GM23338 (cell line): ENCODE results near the gene SLIT1. TPM values are rescaled to one million over a fixed set of nuclear protein-coding genes. Genes with fewer than 3 reads are reported as not detected.

Experiments used
- ATAC-seq: fragments of 200-7000 bp; cut with Tn5 transposase; 3 replicates; pipeline ENCODE4 v1.9.1; 2020
- DNase-seq: peaks from one replicate; pipeline ENCODE4 v3.0.0-alpha.2; 2015; ENCODE audit warnings: low spot score
- H2AFZ ChIP-seq: fragments of 200-600 bp; sonication (generic); 2 replicates; pipeline ENCODE4 v1.8.0; 2016; ENCODE audit warnings: antibody characterized with exemption, mild to moderate bottlenecking, moderate library complexity
- H3F3A ChIP-seq: fragments of 200-600 bp; sonication (generic); replicated peaks from 2 replicates; pipeline ENCODE4 v1.8.0; 2017; ENCODE audit warnings: antibody characterized with exemption, mixed run types, low read depth
- H3K27ac ChIP-seq: fragments of 200-600 bp; sonication (generic); 2 replicates; pipeline ENCODE4 v1.6.1; 2016; ENCODE audit warnings: low read depth
- H3K27me3 ChIP-seq: fragments of 200-600 bp; sonication (generic); 2 replicates; pipeline ENCODE4 v1.8.0; 2016; ENCODE audit warnings: mild to moderate bottlenecking, mixed run types, moderate library complexity; ENCODE audit not compliant: insufficient read depth
- H3K36me3 ChIP-seq: fragments of 200-600 bp; sonication (generic); 2 replicates; pipeline ENCODE4 v1.8.0; 2016; ENCODE audit warnings: mild to moderate bottlenecking; ENCODE audit not compliant: insufficient read depth
- H3K4me1 ChIP-seq: fragments of 200-600 bp; sonication (generic); 2 replicates; pipeline ENCODE4 v1.8.0; 2016; ENCODE audit warnings: mild to moderate bottlenecking, moderate library complexity; ENCODE audit not compliant: insufficient read depth
- H3K4me2 ChIP-seq: fragments of 200-600 bp; sonication (generic); 2 replicates; pipeline ENCODE4 v1.7.1; 2017; ENCODE audit warnings: mixed run types
- H3K4me3 ChIP-seq: fragments of 200-600 bp; sonication (generic); 2 replicates; pipeline ENCODE4 v1.6.1; 2016; ENCODE audit warnings: mixed run types
- H3K79me2 ChIP-seq: fragments of 200-600 bp; sonication (generic); replicated peaks from 2 replicates; pipeline ENCODE4 v1.8.0; 2017; ENCODE audit warnings: mild to moderate bottlenecking; ENCODE audit not compliant: insufficient read depth
- H3K9me2 ChIP-seq: fragments of 200-600 bp; sonication (generic); 2 replicates; pipeline ENCODE4 v1.8.0; 2017; ENCODE audit not compliant: insufficient read depth
- H4K20me1 ChIP-seq: fragments of 200-600 bp; sonication (generic); replicated peaks from 2 replicates; pipeline ENCODE4 v1.8.0; 2017; ENCODE audit warnings: mild to moderate bottlenecking; ENCODE audit not compliant: insufficient read depth
- H3K27ac Mint-ChIP-seq: 2 replicates; pipeline ENCODE4 v1.8.0; 2020; ENCODE audit warnings: inconsistent platforms, mild to moderate bottlenecking, moderate library complexity, mixed read lengths
- H3K27me3 Mint-ChIP-seq: 3 replicates; pipeline ENCODE4 v1.8.0; 2022; ENCODE audit warnings: low read depth, mild to moderate bottlenecking, moderate library complexity, mixed read lengths, inconsistent platforms; ENCODE audit not compliant: insufficient read depth, poor library complexity
- H3K36me3 Mint-ChIP-seq: 3 replicates; pipeline ENCODE4 v1.8.0; 2021; ENCODE audit warnings: low read depth, mild to moderate bottlenecking, inconsistent platforms, moderate library complexity, mixed read lengths
- H3K4me1 Mint-ChIP-seq: 3 replicates; pipeline ENCODE4 v1.8.0; 2020; ENCODE audit warnings: mild to moderate bottlenecking, inconsistent platforms, mixed read lengths
- H3K4me3 Mint-ChIP-seq: 3 replicates; pipeline ENCODE4 v1.8.0; 2021; ENCODE audit warnings: moderate library complexity, mild to moderate bottlenecking, inconsistent platforms, mixed read lengths
- H3K9me3 Mint-ChIP-seq: 3 replicates; pipeline ENCODE4 v1.8.0; 2020; ENCODE audit warnings: moderate library complexity, mild to moderate bottlenecking, inconsistent platforms, mixed read lengths
- CREB1 ChIP-seq: fragments of 250-450 bp; sonication (Bioruptor Pico); IDR thresholded peaks from 2 replicates; pipeline ENCODE4 v1.5.0; 2020; ENCODE audit warnings: low read depth, mild to moderate bottlenecking, moderate library complexity
- JUNB ChIP-seq: IDR thresholded peaks from one replicate; pipeline ENCODE4 v1.6.1; 2016; ENCODE audit warnings: antibody characterized with exemption; ENCODE audit not compliant: unreplicated experiment
- NANOG ChIP-seq: IDR thresholded peaks from 2 replicates; pipeline ENCODE4 v1.6.1; 2016; ENCODE audit warnings: antibody characterized with exemption, borderline replicate concordance
- ZNF114 ChIP-seq: fragments of 250-450 bp; sonication (Bioruptor Pico); IDR thresholded peaks from 2 replicates; pipeline ENCODE4 v1.5.0; 2020; ENCODE audit warnings: mild to moderate bottlenecking, moderate library complexity
- polyA plus RNA-seq: library from polyadenylated mRNA; unstranded; fragments of >200 nt; fragmentation: Nextera tagmentation; extraction: Ambion mirVana; gene quantifications from 2 replicates; pipeline ENCODE4 v1.2.1, GENCODE V29; 2016
- total RNA-seq: library from RNA; depleted of rRNA; stranded (reverse); fragments of >200 nt; shearing (Covaris generic); gene quantifications from 2 replicates; pipeline ENCODE4 v1.2.3, GENCODE V29; 2014
- TF ChIP-seq, protein P1 (sequence below): fragments of 250-450 bp; sonication (Bioruptor Pico); IDR thresholded peaks from 2 replicates; pipeline ENCODE4 v1.5.0; 2020; ENCODE audit warnings: mild to moderate bottlenecking, moderate library complexity
- TF ChIP-seq, protein P2 (sequence below): IDR thresholded peaks from 2 replicates; pipeline ENCODE4 v1.6.1; 2016; ENCODE audit warnings: antibody characterized with exemption

SLIT1 gene
- total and polyA plus RNA-seq, 2 experiments from 2014 or later, result 0.76 to 1.7 TPM

- Histone ChIP-seq H3F3A (no peaks in the 10 kb centered on the region), H3K4me3 (no peak overlapping the region), H3K9me2 (no peaks in the 10 kb centered on the region), H4K20me1 (no peaks in the 10 kb centered on the region), H2AFZ (no peak overlapping the region), H3K27me3 (no peaks in the 10 kb centered on the region), H3K36me3 (no peaks in the 10 kb centered on the region), H3K4me1 (peaks cover 15% of the 10 kb centered on the region), H3K4me2 (no peak overlapping the region), H3K27ac (no peak overlapping the region), H3K79me2 (no peaks in the 10 kb centered on the region)
- TF ChIP-seq CREB1 (CRISPR knock-in tag), result no peak
- TF ChIP-seq, protein P1, sequence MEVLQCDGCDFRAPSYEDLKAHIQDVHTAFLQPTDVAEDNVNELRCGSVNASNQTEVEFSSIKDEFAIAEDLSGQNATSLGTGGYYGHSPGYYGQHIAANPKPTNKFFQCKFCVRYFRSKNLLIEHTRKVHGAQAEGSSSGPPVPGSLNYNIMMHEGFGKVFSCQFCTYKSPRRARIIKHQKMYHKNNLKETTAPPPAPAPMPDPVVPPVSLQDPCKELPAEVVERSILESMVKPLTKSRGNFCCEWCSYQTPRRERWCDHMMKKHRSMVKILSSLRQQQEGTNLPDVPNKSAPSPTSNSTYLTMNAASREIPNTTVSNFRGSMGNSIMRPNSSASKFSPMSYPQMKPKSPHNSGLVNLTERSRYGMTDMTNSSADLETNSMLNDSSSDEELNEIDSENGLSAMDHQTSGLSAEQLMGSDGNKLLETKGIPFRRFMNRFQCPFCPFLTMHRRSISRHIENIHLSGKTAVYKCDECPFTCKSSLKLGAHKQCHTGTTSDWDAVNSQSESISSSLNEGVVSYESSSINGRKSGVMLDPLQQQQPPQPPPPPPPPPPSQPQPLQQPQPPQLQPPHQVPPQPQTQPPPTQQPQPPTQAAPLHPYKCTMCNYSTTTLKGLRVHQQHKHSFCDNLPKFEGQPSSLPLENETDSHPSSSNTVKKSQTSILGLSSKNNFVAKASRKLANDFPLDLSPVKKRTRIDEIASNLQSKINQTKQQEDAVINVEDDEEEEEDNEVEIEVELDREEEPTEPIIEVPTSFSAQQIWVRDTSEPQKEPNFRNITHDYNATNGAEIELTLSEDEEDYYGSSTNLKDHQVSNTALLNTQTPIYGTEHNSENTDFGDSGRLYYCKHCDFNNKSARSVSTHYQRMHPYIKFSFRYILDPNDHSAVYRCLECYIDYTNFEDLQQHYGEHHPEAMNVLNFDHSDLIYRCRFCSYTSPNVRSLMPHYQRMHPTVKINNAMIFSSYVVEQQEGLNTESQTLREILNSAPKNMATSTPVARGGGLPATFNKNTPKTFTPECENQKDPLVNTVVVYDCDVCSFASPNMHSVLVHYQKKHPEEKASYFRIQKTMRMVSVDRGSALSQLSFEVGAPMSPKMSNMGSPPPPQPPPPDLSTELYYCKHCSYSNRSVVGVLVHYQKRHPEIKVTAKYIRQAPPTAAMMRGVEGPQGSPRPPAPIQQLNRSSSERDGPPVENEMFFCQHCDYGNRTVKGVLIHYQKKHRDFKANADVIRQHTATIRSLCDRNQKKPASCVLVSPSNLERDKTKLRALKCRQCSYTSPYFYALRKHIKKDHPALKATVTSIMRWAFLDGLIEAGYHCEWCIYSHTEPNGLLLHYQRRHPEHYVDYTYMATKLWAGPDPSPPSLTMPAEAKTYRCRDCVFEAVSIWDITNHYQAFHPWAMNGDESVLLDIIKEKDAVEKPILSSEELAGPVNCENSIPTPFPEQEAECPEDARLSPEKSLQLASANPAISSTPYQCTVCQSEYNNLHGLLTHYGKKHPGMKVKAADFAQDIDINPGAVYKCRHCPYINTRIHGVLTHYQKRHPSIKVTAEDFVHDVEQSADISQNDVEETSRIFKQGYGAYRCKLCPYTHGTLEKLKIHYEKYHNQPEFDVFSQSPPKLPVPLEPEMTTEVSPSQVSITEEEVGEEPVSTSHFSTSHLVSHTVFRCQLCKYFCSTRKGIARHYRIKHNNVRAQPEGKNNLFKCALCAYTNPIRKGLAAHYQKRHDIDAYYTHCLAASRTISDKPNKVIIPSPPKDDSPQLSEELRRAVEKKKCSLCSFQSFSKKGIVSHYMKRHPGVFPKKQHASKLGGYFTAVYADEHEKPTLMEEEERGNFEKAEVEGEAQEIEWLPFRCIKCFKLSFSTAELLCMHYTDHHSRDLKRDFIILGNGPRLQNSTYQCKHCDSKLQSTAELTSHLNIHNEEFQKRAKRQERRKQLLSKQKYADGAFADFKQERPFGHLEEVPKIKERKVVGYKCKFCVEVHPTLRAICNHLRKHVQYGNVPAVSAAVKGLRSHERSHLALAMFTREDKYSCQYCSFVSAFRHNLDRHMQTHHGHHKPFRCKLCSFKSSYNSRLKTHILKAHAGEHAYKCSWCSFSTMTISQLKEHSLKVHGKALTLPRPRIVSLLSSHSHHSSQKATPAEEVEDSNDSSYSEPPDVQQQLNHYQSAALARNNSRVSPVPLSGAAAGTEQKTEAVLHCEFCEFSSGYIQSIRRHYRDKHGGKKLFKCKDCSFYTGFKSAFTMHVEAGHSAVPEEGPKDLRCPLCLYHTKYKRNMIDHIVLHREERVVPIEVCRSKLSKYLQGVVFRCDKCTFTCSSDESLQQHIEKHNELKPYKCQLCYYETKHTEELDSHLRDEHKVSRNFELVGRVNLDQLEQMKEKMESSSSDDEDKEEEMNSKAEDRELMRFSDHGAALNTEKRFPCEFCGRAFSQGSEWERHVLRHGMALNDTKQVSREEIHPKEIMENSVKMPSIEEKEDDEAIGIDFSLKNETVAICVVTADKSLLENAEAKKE (CRISPR knock-in tag), result no peak
- DNase-seq, result no peak
- Mint-ChIP-seq H3K27me3 (peaks cover 6% of the 10 kb centered on the region), H3K9me3 (no peaks in the 10 kb centered on the region), H3K27ac (no peak overlapping the region), H3K36me3 (no peaks in the 10 kb centered on the region), H3K4me1 (peaks cover 20% of the 10 kb centered on the region), H3K4me3 (no peak overlapping the region)
- ATAC-seq, result no peak
These were observed 41.5 kb downstream of the SLIT1 start for GRCh38 chr10:97144297-97144696.

DNA sequence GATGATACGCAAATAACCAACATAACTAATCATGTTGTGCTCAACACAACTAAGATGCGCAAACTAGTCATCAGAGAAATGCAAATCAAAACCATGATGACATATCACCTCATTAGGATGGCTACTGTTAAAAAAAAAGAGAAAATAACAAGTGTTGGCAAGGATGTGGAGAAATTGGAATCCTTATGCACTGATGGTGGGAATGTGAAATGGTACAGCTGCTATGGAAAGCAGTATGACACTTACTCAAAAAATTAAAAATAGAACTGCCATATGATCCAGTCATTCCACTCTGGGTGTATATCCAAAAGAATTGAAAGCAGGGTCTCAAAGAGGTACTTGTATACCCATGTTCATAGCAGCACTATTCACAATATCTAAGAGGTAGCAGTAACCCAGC lies 42.9 kb downstream of the SLIT1 start:
- peaks cover 6% of the 10 kb centered on the region for H3K27me3 Mint-ChIP-seq
- no peaks in the 10 kb centered on the region for H3F3A ChIP-seq
- H3K4me2 ChIP-seq, result no peak overlapping the region
- H3K9me3 Mint-ChIP-seq, result no peaks in the 10 kb centered on the region
- H3K4me1 ChIP-seq, result peaks cover 15% of the 10 kb centered on the region
- H3K36me3 Mint-ChIP-seq, result no peaks in the 10 kb centered on the region
- DNase-seq, result no peak
- no peak for ATAC-seq
- no peaks in the 10 kb centered on the region for H3K9me2 ChIP-seq
- H3K4me3 ChIP-seq, result no peak overlapping the region
- no peaks in the 10 kb centered on the region for H4K20me1 ChIP-seq
- no peaks in the 10 kb centered on the region for H3K79me2 ChIP-seq
- no peaks in the 10 kb centered on the region for H3K36me3 ChIP-seq
- no peak overlapping the region for H3K4me3 Mint-ChIP-seq
- peaks cover 20% of the 10 kb centered on the region for H3K4me1 Mint-ChIP-seq
- no peak overlapping the region for H3K27ac Mint-ChIP-seq
- H3K27ac ChIP-seq, result no peak overlapping the region
- no peak overlapping the region for H2AFZ ChIP-seq
- H3K27me3 ChIP-seq, result no peaks in the 10 kb centered on the region
- TF ChIP-seq, protein P1 (CRISPR knock-in tag), result no peak
- TF ChIP-seq ZNF114 (CRISPR knock-in tag), result no peak
- TF ChIP-seq, protein P2, sequence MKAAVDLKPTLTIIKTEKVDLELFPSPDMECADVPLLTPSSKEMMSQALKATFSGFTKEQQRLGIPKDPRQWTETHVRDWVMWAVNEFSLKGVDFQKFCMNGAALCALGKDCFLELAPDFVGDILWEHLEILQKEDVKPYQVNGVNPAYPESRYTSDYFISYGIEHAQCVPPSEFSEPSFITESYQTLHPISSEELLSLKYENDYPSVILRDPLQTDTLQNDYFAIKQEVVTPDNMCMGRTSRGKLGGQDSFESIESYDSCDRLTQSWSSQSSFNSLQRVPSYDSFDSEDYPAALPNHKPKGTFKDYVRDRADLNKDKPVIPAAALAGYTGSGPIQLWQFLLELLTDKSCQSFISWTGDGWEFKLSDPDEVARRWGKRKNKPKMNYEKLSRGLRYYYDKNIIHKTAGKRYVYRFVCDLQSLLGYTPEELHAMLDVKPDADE, result no peak
- TF ChIP-seq NANOG, result no peak
- TF ChIP-seq JUNB, result no peak
